Esophagus squamous epithelium (tissue), 5 donors: ENCODE results near the gene ISL2. TPM values are rescaled to one million over a fixed set of nuclear protein-coding genes. Genes with fewer than 3 reads are reported as not detected.

Source experiments
- DNase-seq: peaks from one replicate; lab custom pipeline; 2025; lab: John Stamatoyannopoulos, UW
- H3K27ac ChIP-seq, 4 donors: fragments of 200-600 bp; sonication (generic); one replicate each; pipeline ENCODE4 v1.5.1; 2016 to 2019; ENCODE audit warnings: mild to moderate bottlenecking in 1 of 4
- H3K27me3 ChIP-seq, 4 donors: fragments of 200-600 bp; sonication (generic); 1 replicate in 3 of 4; 2 replicates in 1 of 4; pipeline versions ENCODE4 v1.5.1 to v1.6.0; 2017 to 2021; ENCODE audit warnings: antibody characterized with exemption in 1 of 4
- H3K36me3 ChIP-seq, 3 donors: fragments of 200-600 bp; sonication (generic); one replicate each; pipeline ENCODE4 v1.5.1; 2016 to 2019
- H3K4me1 ChIP-seq, 3 donors: fragments of 200-600 bp; sonication (generic); one replicate each; pipeline ENCODE4 v1.5.1; 2017 to 2019
- H3K4me3 ChIP-seq, 4 donors: fragments of 200-600 bp; sonication (generic); 1 replicate in 3 of 4; 2 replicates in 1 of 4; pipeline ENCODE4 v1.5.1; 2016 to 2019; ENCODE audit warnings: mild to moderate bottlenecking in 2 of 4, moderate library complexity in 1 of 4
- H3K9me3 ChIP-seq, 3 donors: fragments of 200-600 bp; sonication (generic); one replicate each; pipeline ENCODE4 v1.5.1; 2016 to 2019
- POLR2A ChIP-seq, 4 donors: fragments of 450-650 bp; IDR thresholded peaks; one replicate each; pipeline ENCODE4 v1.6.1; 2017; ENCODE audit warnings: antibody characterized with exemption in 4 of 4, mild to moderate bottlenecking in 4 of 4, moderate library complexity in 3 of 4
- WGBS, 2 donors: methylation state at CpG; one replicate each; pipeline ENCODE4 v1.1.5; 2018; 5-methylcytosine and 5-hydroxymethylcytosine counted together
- intact Hi-C: fragments of 100-400 bp; cut with DNase I; formaldehyde crosslinking; loops from one replicate; pipeline ENCODE4 v1.15.0; 2022
- total RNA-seq, 4 donors: library from RNA; depleted of rRNA; stranded (reverse); fragments of >200 nt; gene quantifications; one replicate each; pipeline ENCODE4 v1.1.0, GENCODE V29; 2016
- TF ChIP-seq, protein P1 (sequence below), 6 experiments: fragments of 450-650 bp in 4 of 6; fragments of 200-600 bp in 2 of 6; sonication (generic) in 2 of 6; IDR thresholded peaks; one replicate each; pipeline ENCODE4 v1.5.1; 2016 to 2019; ENCODE audit warnings: antibody characterized with exemption in 6 of 6, mild to moderate bottlenecking in 4 of 6, moderate library complexity in 4 of 6
- donor health status: DM: yes; HTN: yes; CAD: no.

The ISL2 gene
- total RNA-seq, 4 donors from 2014 or later: 0.22 to 0.95 (median 0.70) TPM; not detected in 1

DNA sequence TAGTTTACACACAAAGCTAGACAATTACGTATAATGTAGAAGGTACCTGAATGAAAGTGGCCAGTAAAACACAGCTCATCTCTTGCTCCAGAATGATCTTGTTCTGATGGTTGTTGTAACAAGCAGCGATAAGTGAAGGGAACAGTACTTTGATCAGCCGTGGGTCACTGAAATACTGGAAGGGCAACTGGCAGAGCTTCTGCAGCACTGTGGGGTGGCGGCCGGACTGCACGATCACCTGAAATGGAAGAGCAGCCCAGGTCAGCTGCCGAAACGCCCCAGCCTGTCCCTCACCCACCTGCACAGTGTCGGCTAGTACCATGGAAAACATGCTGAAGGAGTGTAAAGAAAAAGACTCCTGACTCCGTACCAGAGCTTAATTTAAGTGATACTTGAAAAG is 17.3 kb downstream of the ISL2 start:
- intact Hi-C loops: no loop called here
- Histone ChIP-seq H3K27ac (no peak overlapping the region), H3K9me3 (no peaks in the 10 kb centered on the region), H3K36me3 (peaks cover 0 to 4% (median 0%) of the 10 kb centered on the region in 3 donors), H3K4me1 (no peaks in the 10 kb centered on the region), H3K27me3 (no peaks in the 10 kb centered on the region), H3K4me3 (no peak overlapping the region)
- 90 to 92% methylated on average over 10 of the region's 10 CpGs for WGBS, 2 donors
- TF ChIP-seq, protein P1, sequence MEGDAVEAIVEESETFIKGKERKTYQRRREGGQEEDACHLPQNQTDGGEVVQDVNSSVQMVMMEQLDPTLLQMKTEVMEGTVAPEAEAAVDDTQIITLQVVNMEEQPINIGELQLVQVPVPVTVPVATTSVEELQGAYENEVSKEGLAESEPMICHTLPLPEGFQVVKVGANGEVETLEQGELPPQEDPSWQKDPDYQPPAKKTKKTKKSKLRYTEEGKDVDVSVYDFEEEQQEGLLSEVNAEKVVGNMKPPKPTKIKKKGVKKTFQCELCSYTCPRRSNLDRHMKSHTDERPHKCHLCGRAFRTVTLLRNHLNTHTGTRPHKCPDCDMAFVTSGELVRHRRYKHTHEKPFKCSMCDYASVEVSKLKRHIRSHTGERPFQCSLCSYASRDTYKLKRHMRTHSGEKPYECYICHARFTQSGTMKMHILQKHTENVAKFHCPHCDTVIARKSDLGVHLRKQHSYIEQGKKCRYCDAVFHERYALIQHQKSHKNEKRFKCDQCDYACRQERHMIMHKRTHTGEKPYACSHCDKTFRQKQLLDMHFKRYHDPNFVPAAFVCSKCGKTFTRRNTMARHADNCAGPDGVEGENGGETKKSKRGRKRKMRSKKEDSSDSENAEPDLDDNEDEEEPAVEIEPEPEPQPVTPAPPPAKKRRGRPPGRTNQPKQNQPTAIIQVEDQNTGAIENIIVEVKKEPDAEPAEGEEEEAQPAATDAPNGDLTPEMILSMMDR (IDR thresholded peaks at IDR 0.05): no peak
- no peak for TF ChIP-seq POLR2A (IDR thresholded peaks at IDR 0.05)
- no peak for DNase-seq

DNA sequence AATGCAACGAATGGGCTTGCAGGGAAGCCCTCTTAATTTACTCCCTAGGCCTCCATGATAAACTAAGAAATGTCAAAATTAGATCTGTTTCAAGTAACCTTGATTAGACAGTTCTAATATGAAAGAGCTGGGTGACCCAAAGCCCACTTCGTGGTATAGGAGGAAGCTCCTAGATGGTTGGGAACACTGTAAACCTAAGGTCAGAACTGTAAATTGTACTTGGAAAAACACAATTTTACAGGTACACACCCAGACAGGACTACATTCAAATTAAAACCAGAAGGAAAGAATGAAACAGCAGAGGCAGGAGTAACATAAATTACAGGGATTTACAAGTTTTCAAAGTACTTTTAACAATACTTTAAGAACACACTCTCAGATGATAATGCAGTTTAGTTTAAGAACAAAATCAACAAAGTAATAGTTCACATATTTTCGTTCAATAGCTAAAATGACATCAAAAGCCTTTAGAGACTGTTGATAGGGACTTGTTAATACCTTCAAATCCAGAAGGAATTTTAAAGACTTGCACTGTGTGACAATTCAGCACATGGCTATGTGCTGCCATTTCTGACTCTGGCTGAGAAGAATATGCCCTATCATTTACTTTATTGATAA is 18.4 kb downstream of the ISL2 start:
- WGBS, 2 donors: 80 to 82% methylated on average over 3 of the region's 3 CpGs
- TF ChIP-seq, protein P1 (IDR thresholded peaks at IDR 0.05): no peak
- no peak for TF ChIP-seq POLR2A (IDR thresholded peaks at IDR 0.05)
- Histone ChIP-seq H3K4me3 (no peak overlapping the region), H3K9me3 (no peaks in the 10 kb centered on the region), H3K36me3 (peaks cover 0 to 4% (median 0%) of the 10 kb centered on the region in 3 donors), H3K27me3 (no peaks in the 10 kb centered on the region), H3K27ac (no peak overlapping the region), H3K4me1 (no peaks in the 10 kb centered on the region)
- intact Hi-C loops: no loop called here
- no peak for DNase-seq

DNA sequence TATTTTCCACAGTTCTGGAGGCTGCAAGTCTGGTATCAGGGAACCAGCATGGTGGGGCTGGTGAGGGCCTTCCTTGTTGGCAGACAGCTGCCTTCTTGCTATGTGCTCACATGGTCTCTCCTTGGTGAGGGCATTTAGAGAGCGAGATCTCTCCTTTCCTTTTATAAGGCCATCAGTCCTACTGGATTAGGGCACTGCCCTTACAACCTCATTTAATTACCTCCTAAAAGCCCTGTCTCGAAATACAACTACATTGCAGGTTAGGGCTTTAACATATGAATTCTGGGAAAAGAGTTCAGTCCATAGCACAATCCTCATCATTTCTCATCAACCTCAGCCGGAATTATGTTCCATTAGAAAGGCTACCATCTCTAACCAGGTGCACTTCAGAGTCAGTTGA is 21.9 kb downstream of the ISL2 start:
- Histone ChIP-seq H3K27me3 (no peaks in the 10 kb centered on the region), H3K4me1 (no peaks in the 10 kb centered on the region), H3K4me3 (no peak overlapping the region), H3K27ac (no peak overlapping the region), H3K9me3 (no peaks in the 10 kb centered on the region), H3K36me3 (no peaks in the 10 kb centered on the region)
- intact Hi-C loops: no loop called here
- TF ChIP-seq, protein P1 (IDR thresholded peaks at IDR 0.05): no peak
- no peak for TF ChIP-seq POLR2A (IDR thresholded peaks at IDR 0.05)
- DNase-seq: no peak
- 92 to 97% methylated on average over 3 of the region's 3 CpGs for WGBS, 2 donors

DNA sequence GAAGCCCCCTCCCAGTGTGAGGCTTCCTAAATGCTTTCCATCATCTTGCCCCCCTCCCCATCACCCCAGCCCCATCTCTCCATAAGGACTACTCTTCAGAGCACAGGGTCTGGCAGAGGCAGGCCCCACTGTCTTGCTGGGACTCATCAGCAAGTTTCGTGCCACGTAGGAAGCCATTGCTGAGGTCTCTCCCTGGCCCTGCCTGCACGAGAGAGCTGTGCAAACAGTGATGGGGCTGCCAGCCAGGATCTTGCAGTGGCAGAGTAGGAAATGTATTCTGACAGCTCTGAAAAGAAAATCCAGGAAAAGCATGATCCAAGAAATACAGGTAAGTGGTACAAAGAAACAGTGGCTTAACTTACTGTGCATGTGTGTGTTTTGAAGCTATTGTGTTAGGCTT is 22.6 kb downstream of the ISL2 start:
- H3K36me3 ChIP-seq: no peaks in the 10 kb centered on the region
- H3K9me3 ChIP-seq: no peaks in the 10 kb centered on the region
- H3K27ac ChIP-seq: no peak overlapping the region
- 43 to 79% methylated on average over 3 of the region's 3 CpGs for WGBS, 2 donors
- H3K4me1 ChIP-seq: no peaks in the 10 kb centered on the region
- no peak for DNase-seq
- no peak overlapping the region for H3K4me3 ChIP-seq
- no peaks in the 10 kb centered on the region for H3K27me3 ChIP-seq
- intact Hi-C loops: no loop called here
- no peak for TF ChIP-seq POLR2A (IDR thresholded peaks at IDR 0.05)
- TF ChIP-seq, protein P1 (IDR thresholded peaks at IDR 0.05): no peak

DNA sequence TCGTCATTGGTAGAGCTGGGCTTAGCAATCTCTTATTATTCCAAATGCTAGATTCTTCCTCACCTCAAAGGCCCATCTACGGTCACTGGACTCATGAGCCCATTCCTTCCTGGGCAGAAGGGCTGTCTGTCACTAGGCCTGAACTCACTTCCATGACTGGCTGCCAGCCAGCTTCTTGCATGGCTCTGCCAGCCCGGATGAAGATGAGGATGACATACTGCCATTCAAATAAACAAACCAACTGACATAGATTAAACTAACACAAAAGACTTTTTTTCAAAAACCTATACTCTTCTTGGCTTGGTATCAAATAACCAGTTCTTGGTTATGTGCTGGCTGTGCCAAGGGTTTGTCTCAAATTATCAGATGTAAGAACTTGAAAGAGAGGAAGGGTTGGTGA is 23.8 kb downstream of the ISL2 start:
- Histone ChIP-seq H3K4me1 (no peaks in the 10 kb centered on the region), H3K27me3 (no peaks in the 10 kb centered on the region), H3K27ac (no peak overlapping the region), H3K4me3 (no peak overlapping the region), H3K36me3 (peaks cover 0 to 8% (median 0%) of the 10 kb centered on the region in 3 donors), H3K9me3 (no peaks in the 10 kb centered on the region)
- intact Hi-C loops: no loop called here
- no peak for DNase-seq
- WGBS, 2 donors: 73 to 83% methylated on average over 3 of the region's 3 CpGs
- TF ChIP-seq POLR2A (IDR thresholded peaks at IDR 0.05): no peak
- TF ChIP-seq, protein P1 (IDR thresholded peaks at IDR 0.05): no peak
